Measurements from ENCODE around the gene MAL. TPM values are rescaled to one million over a fixed set of nuclear protein-coding genes. Genes with fewer than 3 reads are reported as not detected.

MAL gene
- total RNA-seq, 1 donor from 2014 or later = not detected

GRCh38 chr2:94982675-94983074 is 42.8 kb upstream of the MAL start:
- H3K4me1 Mint-ChIP-seq = peaks cover 14% of the 10 kb centered on the region
- peaks cover 2% of the 10 kb centered on the region for H3K9me3 Mint-ChIP-seq
- H3K27me3 Mint-ChIP-seq (ENCODE audit: insufficient read depth, low read depth) = peaks cover 12% of the 10 kb centered on the region
- Histone ChIP-seq H3K4me1 (no peaks in the 10 kb centered on the region), H3K27ac (no peak overlapping the region), H3K36me3 (no peaks in the 10 kb centered on the region), H3K9me3 (ENCODE audit: low read depth) (peaks cover 17% of the 10 kb centered on the region), H2AFZ (replicated peaks) (no peak overlapping the region), H3K9ac (no peak overlapping the region), H4K20me1 (ENCODE audit: low read depth) (no peaks in the 10 kb centered on the region), H3K27me3 (no peaks in the 10 kb centered on the region), H3F3A (ENCODE audit: low read depth) (no peaks in the 10 kb centered on the region), H3K4me3 (no peak overlapping the region), H3K79me2 (ENCODE audit: low read depth) (no peaks in the 10 kb centered on the region), H3K4me2 (no peak overlapping the region)
- TF ChIP-seq CTCF (IDR thresholded peaks at IDR 0.05) = no peak
- TF ChIP-seq EZH2phosphoT487 (IDR thresholded peaks at IDR 0.05) = no peak
- no peak for TF ChIP-seq EZH2 (IDR thresholded peaks at IDR 0.05)
- DNase-seq (ENCODE audit: low spot score) = no peak
- H3K4me3 Mint-ChIP-seq = no peak overlapping the region
- H3K36me3 Mint-ChIP-seq = no peaks in the 10 kb centered on the region
- H3K27ac Mint-ChIP-seq = no peak overlapping the region

DNA sequence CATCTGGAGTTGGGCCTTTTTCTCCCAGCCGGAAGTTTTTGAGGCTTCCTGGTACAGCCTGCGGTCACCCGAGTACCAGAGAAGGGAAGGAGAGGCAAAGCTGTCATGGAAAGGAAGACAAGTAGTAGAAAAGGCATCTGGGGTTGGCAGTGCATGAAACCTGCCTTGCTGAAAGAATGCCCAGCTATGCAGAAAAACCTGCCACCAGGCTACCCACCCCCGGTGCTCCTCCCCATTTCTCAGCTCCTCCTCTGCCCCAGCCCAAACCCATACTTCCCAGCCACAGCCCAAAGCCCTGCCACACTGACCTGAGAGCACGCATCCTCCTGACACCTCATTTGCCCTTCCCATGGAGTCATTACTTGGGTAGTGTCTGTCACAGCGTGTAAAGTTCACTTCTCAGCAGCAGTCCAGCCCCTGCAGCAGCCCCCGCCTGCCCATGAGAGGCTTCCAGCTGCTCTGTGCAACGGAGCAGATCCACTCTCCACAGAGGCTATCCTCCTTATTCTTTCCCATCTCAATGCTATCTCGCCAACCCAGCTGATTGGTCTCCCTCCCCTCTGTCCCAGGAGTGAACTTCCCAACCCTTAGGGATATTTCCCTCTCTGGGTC is 40.4 kb upstream of the MAL start:
- H3K9ac ChIP-seq = no peak overlapping the region
- H3K27ac ChIP-seq = no peak overlapping the region
- H4K20me1 ChIP-seq (ENCODE audit: low read depth) = no peaks in the 10 kb centered on the region
- peak overlapping the region; percentile 85 for H3K27ac Mint-ChIP-seq
- peaks cover 8% of the 10 kb centered on the region for H3K27me3 Mint-ChIP-seq (ENCODE audit: insufficient read depth, low read depth)
- H3K4me2 ChIP-seq = no peak overlapping the region
- H3F3A ChIP-seq (ENCODE audit: low read depth) = no peaks in the 10 kb centered on the region
- H3K36me3 ChIP-seq = no peaks in the 10 kb centered on the region
- peaks cover 21% of the 10 kb centered on the region for H3K4me1 Mint-ChIP-seq
- no peaks in the 10 kb centered on the region for H3K9me3 Mint-ChIP-seq
- peak overlapping the region; percentile 60 for H3K4me3 Mint-ChIP-seq
- no peaks in the 10 kb centered on the region for H3K36me3 Mint-ChIP-seq
- H3K9me3 ChIP-seq (ENCODE audit: low read depth) = peaks cover 14% of the 10 kb centered on the region
- H3K79me2 ChIP-seq (ENCODE audit: low read depth) = no peaks in the 10 kb centered on the region
- TF ChIP-seq EZH2phosphoT487 (IDR thresholded peaks at IDR 0.05) (no peak), CTCF (IDR thresholded peaks at IDR 0.05) (no peak), EZH2 (IDR thresholded peaks at IDR 0.05) (no peak)
- DNase-seq (ENCODE audit: low spot score) = no peak
- no peaks in the 10 kb centered on the region for H3K4me1 ChIP-seq
- no peaks in the 10 kb centered on the region for H3K27me3 ChIP-seq
- no peak overlapping the region for H2AFZ ChIP-seq (replicated peaks)
- H3K4me3 ChIP-seq = no peak overlapping the region

DNA sequence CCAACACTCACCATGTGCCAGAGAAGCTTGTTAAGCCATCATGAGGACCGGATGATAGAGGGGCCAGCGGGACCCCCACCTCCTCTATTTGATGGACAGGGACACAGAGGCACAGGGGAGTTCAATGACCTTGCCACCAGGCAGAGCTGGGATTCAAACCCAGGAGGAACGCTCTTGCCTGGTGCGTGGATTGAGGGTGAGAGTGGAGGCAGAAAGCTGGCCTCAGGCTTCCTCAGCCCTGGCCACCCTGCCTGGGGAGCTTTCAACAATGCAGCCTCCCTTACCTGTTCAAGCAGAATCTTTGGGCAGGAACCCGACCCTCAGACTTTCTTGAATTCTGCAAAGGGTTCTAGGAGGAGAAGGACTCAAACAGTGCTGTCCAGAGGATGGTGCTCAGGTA is 39.9 kb upstream of the MAL start:
- no peak overlapping the region for H3K4me2 ChIP-seq
- peaks cover 14% of the 10 kb centered on the region for H3K9me3 ChIP-seq (ENCODE audit: low read depth)
- Mint-ChIP-seq H3K9me3 (no peaks in the 10 kb centered on the region), H3K4me1 (peaks cover 21% of the 10 kb centered on the region), H3K27ac (peak overlapping the region; percentile 85), H3K36me3 (no peaks in the 10 kb centered on the region), H3K27me3 (ENCODE audit: insufficient read depth, low read depth) (peaks cover 8% of the 10 kb centered on the region), H3K4me3 (no peak overlapping the region)
- TF ChIP-seq EZH2 (IDR thresholded peaks at IDR 0.05) = no peak
- no peak for TF ChIP-seq EZH2phosphoT487 (IDR thresholded peaks at IDR 0.05)
- no peak for TF ChIP-seq CTCF (IDR thresholded peaks at IDR 0.05)
- no peaks in the 10 kb centered on the region for H3K27me3 ChIP-seq
- no peaks in the 10 kb centered on the region for H3K4me1 ChIP-seq
- no peak overlapping the region for H3K9ac ChIP-seq
- H3K79me2 ChIP-seq (ENCODE audit: low read depth) = no peaks in the 10 kb centered on the region
- H4K20me1 ChIP-seq (ENCODE audit: low read depth) = no peaks in the 10 kb centered on the region
- no peak overlapping the region for H3K4me3 ChIP-seq
- no peak for DNase-seq (ENCODE audit: low spot score)
- H3K27ac ChIP-seq = no peak overlapping the region
- H2AFZ ChIP-seq (replicated peaks) = no peak overlapping the region
- H3F3A ChIP-seq (ENCODE audit: low read depth) = no peaks in the 10 kb centered on the region
- no peaks in the 10 kb centered on the region for H3K36me3 ChIP-seq
